HL-60 (cell line): ENCODE data around the gene DIP2B.
"Not testable (repeated sequence)": the region's sequence is repeated elsewhere in the genome, so short reads cannot be mapped to it uniquely, and the experiment has no call there.

Source experiments
- DNase-seq, 2 experiments: peaks; one replicate each; pipeline ENCODE4 v3.0.0-alpha.2; 2010 to 2020; ENCODE audit warnings: low read depth in 1 of 2, low spot score in 1 of 2
- H3K27ac ChIP-seq: fragments of 250-450 bp; sonication (Bioruptor Pico); replicated peaks from 2 replicates; pipeline ENCODE4 v1.5.1; 2020; ENCODE audit warnings: mild to moderate bottlenecking, moderate library complexity
- H3K27me3 ChIP-seq: fragments of 250-450 bp; sonication (Bioruptor Pico); 2 replicates; pipeline ENCODE4 v1.5.1; 2021; ENCODE audit warnings: mild to moderate bottlenecking, moderate library complexity; ENCODE audit not compliant: insufficient read depth, poor library complexity, severe bottlenecking
- H3K4me3 ChIP-seq: replicated peaks from 2 replicates; pipeline ENCODE4 v1.5.1; 2011; ENCODE audit warnings: mild to moderate bottlenecking, control low read depth, low read length; ENCODE audit not compliant: insufficient read depth
- GABPA ChIP-seq: IDR thresholded peaks from 2 replicates; pipeline ENCODE4 v1.6.1; 2012; ENCODE audit warnings: low read depth
- POLR2AphosphoS5 ChIP-seq: IDR thresholded peaks from 2 replicates; pipeline ENCODE4 v1.6.1; 2012; ENCODE audit warnings: low read depth
- SPI1 ChIP-seq: IDR thresholded peaks from 2 replicates; pipeline ENCODE4 v1.6.1; 2012; ENCODE audit warnings: low read depth, mild to moderate bottlenecking, borderline replicate concordance
- TF ChIP-seq, protein P1 (sequence below): IDR thresholded peaks from 2 replicates; pipeline ENCODE4 v1.6.1; 2012; ENCODE audit warnings: low read depth; ENCODE audit not compliant: insufficient replicate concordance
- TF ChIP-seq, protein P2 (sequence below): IDR thresholded peaks from one replicate; pipeline ENCODE4 v1.5.1; 2011; ENCODE audit warnings: low read length, control low read depth, inconsistent platforms; ENCODE audit not compliant: insufficient read depth

Gene DIP2B

DNA sequence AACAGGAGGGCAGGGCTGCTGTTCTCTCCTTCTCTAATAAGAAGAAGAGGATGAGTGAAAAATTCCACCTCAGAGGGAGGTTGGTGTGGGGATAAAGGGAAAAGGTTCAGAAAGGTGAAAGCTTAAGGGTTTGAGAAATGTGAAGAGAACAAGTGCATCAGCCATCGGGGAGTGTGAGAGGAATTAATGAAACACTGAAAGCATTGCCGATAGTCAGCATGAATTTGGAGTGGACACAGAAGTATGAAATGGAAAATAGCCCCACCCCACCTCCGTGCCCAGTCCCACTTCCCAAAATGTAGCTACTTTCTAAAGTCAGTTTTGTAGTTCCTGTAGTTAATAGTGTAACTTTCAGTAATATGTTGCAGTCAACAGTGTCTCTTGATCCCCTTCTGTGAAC is 33.4 kb downstream of the DIP2B start:
- TF ChIP-seq SPI1, result peak; percentile 60
- TF ChIP-seq GABPA, result no peak
- Histone ChIP-seq H3K4me3 (no peak overlapping the region), H3K27ac (no peak overlapping the region), H3K27me3 (no peaks in the 10 kb centered on the region)
- no peak for DNase-seq

DNA sequence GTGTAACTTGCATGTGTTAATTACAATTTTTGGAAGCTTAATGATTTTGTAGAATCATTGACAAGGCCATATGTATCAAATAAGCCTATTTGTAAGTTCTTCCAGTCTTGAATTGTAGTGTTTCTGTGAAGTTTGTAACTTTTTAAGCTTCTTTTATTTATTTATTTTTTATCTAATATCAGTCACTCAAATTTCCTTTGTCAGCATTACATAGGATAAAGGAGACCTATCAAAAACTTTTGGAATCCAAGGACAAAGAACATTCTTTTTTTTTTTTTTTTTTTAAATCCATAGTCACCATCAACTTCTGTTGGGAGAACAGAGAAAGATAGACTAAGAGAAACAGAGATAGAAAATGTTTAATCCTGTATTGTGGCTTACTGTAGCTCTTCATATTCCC is 36.4 kb downstream of the DIP2B start:
- no peak for DNase-seq
- H3K4me3 ChIP-seq, result no peak overlapping the region
- H3K27me3 ChIP-seq, result no peaks in the 10 kb centered on the region
- TF ChIP-seq POLR2AphosphoS5 (no peak), SPI1 (no peak), GABPA (no peak)
- TF ChIP-seq, protein P1, sequence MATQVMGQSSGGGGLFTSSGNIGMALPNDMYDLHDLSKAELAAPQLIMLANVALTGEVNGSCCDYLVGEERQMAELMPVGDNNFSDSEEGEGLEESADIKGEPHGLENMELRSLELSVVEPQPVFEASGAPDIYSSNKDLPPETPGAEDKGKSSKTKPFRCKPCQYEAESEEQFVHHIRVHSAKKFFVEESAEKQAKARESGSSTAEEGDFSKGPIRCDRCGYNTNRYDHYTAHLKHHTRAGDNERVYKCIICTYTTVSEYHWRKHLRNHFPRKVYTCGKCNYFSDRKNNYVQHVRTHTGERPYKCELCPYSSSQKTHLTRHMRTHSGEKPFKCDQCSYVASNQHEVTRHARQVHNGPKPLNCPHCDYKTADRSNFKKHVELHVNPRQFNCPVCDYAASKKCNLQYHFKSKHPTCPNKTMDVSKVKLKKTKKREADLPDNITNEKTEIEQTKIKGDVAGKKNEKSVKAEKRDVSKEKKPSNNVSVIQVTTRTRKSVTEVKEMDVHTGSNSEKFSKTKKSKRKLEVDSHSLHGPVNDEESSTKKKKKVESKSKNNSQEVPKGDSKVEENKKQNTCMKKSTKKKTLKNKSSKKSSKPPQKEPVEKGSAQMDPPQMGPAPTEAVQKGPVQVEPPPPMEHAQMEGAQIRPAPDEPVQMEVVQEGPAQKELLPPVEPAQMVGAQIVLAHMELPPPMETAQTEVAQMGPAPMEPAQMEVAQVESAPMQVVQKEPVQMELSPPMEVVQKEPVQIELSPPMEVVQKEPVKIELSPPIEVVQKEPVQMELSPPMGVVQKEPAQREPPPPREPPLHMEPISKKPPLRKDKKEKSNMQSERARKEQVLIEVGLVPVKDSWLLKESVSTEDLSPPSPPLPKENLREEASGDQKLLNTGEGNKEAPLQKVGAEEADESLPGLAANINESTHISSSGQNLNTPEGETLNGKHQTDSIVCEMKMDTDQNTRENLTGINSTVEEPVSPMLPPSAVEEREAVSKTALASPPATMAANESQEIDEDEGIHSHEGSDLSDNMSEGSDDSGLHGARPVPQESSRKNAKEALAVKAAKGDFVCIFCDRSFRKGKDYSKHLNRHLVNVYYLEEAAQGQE, result no peak
- TF ChIP-seq, protein P2, sequence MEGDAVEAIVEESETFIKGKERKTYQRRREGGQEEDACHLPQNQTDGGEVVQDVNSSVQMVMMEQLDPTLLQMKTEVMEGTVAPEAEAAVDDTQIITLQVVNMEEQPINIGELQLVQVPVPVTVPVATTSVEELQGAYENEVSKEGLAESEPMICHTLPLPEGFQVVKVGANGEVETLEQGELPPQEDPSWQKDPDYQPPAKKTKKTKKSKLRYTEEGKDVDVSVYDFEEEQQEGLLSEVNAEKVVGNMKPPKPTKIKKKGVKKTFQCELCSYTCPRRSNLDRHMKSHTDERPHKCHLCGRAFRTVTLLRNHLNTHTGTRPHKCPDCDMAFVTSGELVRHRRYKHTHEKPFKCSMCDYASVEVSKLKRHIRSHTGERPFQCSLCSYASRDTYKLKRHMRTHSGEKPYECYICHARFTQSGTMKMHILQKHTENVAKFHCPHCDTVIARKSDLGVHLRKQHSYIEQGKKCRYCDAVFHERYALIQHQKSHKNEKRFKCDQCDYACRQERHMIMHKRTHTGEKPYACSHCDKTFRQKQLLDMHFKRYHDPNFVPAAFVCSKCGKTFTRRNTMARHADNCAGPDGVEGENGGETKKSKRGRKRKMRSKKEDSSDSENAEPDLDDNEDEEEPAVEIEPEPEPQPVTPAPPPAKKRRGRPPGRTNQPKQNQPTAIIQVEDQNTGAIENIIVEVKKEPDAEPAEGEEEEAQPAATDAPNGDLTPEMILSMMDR, result no peak
- no peak overlapping the region for H3K27ac ChIP-seq

DNA sequence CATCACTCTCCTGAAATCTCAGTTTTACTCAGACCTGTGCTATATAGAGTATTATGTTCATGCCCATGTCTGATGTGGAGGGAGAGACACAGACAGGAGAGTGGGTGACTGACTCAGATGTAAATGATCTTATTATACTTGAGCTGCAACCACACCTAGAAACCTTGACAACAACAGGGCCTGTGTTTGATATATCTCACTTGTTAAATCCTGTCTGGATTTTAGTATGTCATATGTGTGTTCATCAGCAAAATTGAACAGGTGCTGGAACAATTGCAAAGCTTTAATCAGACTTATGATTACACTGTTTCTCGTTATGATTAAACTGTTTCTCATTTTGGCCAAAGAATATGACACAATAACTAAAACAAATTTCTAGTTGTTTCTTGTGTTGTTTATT is 37.7 kb downstream of the DIP2B start:
- no peaks in the 10 kb centered on the region for H3K27me3 ChIP-seq
- H3K27ac ChIP-seq, result peak overlapping the region; percentile 61
- H3K4me3 ChIP-seq, result no peak overlapping the region
- TF ChIP-seq GABPA (no peak), SPI1 (no peak), POLR2AphosphoS5 (no peak)
- TF ChIP-seq, protein P2, result no peak
- TF ChIP-seq, protein P1, result no peak
- DNase-seq, result no peak

DNA sequence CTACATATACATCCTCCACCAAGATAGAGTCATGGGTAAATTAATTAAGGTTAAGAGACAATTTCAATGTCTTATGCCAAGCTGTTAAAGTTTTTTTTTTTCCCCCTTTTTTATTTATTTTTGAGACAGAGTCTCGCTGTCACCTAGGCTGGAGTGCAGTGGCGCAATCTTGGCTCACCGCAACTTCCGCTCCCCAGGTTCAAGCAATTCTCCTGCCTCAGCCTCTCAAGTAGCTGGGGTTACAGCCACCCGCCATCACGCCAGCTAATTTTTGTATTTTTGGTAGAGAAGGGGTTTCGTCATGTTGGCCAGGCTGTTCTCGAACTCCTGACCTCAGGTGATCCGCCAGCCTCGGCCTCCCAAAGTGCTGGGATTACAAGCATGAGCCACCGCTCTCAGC is 38.4 kb downstream of the DIP2B start:
- DNase-seq, result peak; percentile 56 to 91
- not testable (repeated sequence) for H3K27me3 ChIP-seq, H3K4me3 ChIP-seq
- TF ChIP-seq SPI1, result peak; percentile 71; the same call in 1 of the 2 replicates
- peak overlapping the region; percentile 61 for H3K27ac ChIP-seq

DNA sequence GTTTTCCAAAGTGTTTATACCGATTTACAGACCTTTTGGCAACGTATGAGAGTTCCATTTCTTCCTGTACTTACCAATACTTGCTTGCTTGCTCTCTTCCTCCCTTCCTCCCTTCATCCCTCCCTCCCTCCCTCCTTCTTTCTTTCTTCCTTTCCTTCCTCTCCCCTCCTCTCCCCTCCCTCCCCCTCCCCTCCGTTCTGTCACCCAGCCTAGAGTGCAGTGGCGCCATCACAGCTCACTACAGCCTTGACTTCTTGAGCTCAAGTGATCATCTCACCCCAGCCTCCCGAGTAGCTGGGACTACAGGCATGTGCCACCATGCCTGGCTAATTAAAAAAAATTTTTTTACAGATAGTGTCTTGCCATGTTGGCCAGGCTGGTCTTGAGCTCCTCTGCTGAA is 40.4 kb downstream of the DIP2B start:
- H3K27ac ChIP-seq, result no peak overlapping the region
- no peak overlapping the region for H3K4me3 ChIP-seq
- no peak for DNase-seq
- no peaks in the 10 kb centered on the region for H3K27me3 ChIP-seq
- TF ChIP-seq, protein P2, result no peak
- TF ChIP-seq SPI1 (no peak), GABPA (no peak), POLR2AphosphoS5 (no peak)
- TF ChIP-seq, protein P1, result no peak
